Measurements from ENCODE around the gene GIT2. TPM values are rescaled to one million over a fixed set of nuclear protein-coding genes. Genes with fewer than 3 reads are reported as not detected.

Gene GIT2
- total and polyA plus RNA-seq, 2 of the 13 experiments (the other 11 are each of a cell fraction or from before 2014, with no cell fraction given) = 18.4 to 19.8 TPM

DNA sequence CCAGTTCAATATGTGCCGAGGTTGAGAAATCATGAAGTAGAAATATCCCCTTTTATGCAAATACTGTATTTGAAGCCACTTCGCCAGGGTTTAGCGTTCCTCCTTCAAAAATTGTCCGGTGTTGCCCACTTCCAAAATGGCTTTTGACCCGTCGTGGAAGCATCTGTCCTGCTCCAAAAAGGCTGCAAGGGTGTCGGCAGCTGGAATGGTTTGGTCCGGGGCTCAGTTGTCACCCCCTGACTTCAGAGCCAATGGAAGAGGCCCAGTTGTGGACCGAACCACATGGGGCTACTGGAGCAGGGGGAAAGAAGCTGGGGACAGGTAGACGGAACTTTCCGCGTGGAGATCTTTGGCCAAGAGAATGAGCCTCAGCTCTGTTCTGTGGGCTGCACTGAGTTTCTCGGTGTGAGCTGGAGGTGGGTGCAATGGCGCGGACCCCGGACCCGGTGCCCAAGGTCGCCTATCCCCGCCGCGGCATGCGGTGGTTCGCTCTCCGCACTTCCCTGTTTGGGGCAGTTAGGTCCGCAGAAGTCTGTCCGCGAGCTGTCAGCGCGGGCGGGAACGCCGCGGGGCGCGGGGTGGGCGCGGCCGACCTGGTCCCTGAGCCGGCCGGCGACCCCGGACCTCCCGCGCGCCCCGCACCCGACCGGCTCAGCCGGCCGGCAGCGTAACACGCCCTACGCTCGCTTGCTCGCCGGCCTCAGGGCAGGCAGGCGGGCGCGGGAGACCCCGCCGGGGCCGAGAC, 2.9 kb upstream of the GIT2 start, which contains the start of gene ANKRD13A (continued):
- TF ChIP-seq, protein P1, sequence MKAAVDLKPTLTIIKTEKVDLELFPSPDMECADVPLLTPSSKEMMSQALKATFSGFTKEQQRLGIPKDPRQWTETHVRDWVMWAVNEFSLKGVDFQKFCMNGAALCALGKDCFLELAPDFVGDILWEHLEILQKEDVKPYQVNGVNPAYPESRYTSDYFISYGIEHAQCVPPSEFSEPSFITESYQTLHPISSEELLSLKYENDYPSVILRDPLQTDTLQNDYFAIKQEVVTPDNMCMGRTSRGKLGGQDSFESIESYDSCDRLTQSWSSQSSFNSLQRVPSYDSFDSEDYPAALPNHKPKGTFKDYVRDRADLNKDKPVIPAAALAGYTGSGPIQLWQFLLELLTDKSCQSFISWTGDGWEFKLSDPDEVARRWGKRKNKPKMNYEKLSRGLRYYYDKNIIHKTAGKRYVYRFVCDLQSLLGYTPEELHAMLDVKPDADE (CRISPR knock-in tag; IDR thresholded peaks at IDR 0.05) = no peak
- TF ChIP-seq SALL2 (CRISPR knock-in tag; IDR thresholded peaks at IDR 0.05) = peak; percentile 36; the same call in 1 of the 2 replicates
- peak; percentile 44; the same call in 1 of the 2 replicates for TF ChIP-seq ZFP62 (CRISPR knock-in tag; IDR thresholded peaks at IDR 0.05)
- peak; percentile 64; the same call in 1 of the 2 replicates for TF ChIP-seq ZNF441 (CRISPR knock-in tag; IDR thresholded peaks at IDR 0.05; ENCODE audit: borderline replicate concordance)
- no peak for TF ChIP-seq ZNF33B (CRISPR knock-in tag; IDR thresholded peaks at IDR 0.05)
- TF ChIP-seq, protein P2, sequence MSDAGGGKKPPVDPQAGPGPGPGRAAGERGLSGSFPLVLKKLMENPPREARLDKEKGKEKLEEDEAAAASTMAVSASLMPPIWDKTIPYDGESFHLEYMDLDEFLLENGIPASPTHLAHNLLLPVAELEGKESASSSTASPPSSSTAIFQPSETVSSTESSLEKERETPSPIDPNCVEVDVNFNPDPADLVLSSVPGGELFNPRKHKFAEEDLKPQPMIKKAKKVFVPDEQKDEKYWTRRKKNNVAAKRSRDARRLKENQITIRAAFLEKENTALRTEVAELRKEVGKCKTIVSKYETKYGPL (CRISPR knock-in tag; IDR thresholded peaks at IDR 0.05) = no peak; the same call in 1 of the 2 replicates
- TF ChIP-seq CHCHD3 (CRISPR knock-in tag; IDR thresholded peaks at IDR 0.05) = no peak
- TF ChIP-seq, protein P3, sequence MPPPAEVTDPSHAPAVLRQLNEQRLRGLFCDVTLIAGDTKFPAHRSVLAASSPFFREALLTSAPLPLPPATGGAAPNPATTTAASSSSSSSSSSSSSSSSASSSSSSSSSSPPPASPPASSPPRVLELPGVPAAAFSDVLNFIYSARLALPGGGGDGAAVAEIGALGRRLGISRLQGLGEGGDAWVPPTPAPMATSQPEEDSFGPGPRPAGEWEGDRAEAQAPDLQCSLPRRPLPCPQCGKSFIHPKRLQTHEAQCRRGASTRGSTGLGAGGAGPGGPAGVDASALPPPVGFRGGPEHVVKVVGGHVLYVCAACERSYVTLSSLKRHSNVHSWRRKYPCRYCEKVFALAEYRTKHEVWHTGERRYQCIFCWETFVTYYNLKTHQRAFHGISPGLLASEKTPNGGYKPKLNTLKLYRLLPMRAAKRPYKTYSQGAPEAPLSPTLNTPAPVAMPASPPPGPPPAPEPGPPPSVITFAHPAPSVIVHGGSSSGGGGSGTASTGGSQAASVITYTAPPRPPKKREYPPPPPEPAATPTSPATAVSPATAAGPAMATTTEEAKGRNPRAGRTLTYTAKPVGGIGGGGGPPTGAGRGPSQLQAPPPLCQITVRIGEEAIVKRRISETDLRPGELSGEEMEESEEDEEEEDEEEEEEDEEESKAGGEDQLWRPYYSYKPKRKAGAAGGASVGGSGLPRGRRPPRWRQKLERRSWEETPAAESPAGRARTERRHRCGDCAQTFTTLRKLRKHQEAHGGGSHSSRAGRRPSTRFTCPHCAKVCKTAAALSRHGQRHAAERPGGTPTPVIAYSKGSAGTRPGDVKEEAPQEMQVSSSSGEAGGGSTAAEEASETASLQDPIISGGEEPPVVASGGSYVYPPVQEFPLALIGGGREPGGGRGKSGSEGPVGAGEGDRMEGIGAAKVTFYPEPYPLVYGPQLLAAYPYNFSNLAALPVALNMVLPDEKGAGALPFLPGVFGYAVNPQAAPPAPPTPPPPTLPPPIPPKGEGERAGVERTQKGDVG (CRISPR knock-in tag; IDR thresholded peaks at IDR 0.05; ENCODE audit: borderline replicate concordance) = peak; percentile 74; the same call in 1 of the 2 replicates
- TF ChIP-seq, protein P4, sequence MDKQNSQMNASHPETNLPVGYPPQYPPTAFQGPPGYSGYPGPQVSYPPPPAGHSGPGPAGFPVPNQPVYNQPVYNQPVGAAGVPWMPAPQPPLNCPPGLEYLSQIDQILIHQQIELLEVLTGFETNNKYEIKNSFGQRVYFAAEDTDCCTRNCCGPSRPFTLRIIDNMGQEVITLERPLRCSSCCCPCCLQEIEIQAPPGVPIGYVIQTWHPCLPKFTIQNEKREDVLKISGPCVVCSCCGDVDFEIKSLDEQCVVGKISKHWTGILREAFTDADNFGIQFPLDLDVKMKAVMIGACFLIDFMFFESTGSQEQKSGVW (CRISPR knock-in tag; IDR thresholded peaks at IDR 0.05; ENCODE audit: borderline replicate concordance) = no peak
- no peak for TF ChIP-seq ZNF644 (CRISPR knock-in tag; IDR thresholded peaks at IDR 0.05; ENCODE audit: low read depth)
- 0 out of 2 replicates have a peak, but pooled peaks have one; percentile 64 for TF ChIP-seq KAT7 (CRISPR knock-in tag; IDR thresholded peaks at IDR 0.05; ENCODE audit: borderline replicate concordance)
- 0 out of 2 replicates have a peak, but pooled peaks have one; percentile 19 for TF ChIP-seq ZNF296 (CRISPR knock-in tag; conservative IDR thresholded peaks at IDR 0.05)
- TF ChIP-seq KDM6A (CRISPR knock-in tag; IDR thresholded peaks at IDR 0.05; ENCODE audit: low read depth) = no peak
- TF ChIP-seq, protein P5, sequence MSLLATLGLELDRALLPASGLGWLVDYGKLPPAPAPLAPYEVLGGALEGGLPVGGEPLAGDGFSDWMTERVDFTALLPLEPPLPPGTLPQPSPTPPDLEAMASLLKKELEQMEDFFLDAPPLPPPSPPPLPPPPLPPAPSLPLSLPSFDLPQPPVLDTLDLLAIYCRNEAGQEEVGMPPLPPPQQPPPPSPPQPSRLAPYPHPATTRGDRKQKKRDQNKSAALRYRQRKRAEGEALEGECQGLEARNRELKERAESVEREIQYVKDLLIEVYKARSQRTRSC (CRISPR knock-in tag; IDR thresholded peaks at IDR 0.05; ENCODE audit: low read depth) = 0 out of 2 replicates have a peak, but pooled peaks have one; percentile 26
- peak; percentile 70; the same call in 1 of the 2 replicates for TF ChIP-seq ZNF451 (CRISPR knock-in tag; IDR thresholded peaks at IDR 0.05)
- TF ChIP-seq DNMT1 (CRISPR knock-in tag; IDR thresholded peaks at IDR 0.05) = 0 out of 2 replicates have a peak, but pooled peaks have one; percentile 63
- TF ChIP-seq, protein P6, sequence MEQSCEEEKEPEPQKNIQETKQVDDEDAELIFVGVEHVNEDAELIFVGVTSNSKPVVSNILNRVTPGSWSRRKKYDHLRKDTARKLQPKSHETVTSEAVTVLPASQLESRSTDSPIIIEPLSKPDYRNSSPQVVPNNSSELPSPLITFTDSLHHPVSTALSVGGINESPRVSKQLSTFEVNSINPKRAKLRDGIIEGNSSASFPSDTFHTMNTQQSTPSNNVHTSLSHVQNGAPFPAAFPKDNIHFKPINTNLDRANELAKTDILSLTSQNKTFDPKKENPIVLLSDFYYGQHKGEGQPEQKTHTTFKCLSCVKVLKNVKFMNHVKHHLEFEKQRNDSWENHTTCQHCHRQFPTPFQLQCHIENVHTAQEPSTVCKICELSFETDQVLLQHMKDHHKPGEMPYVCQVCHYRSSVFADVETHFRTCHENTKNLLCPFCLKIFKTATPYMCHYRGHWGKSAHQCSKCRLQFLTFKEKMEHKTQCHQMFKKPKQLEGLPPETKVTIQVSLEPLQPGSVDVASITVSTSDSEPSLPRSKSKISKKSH (CRISPR knock-in tag; IDR thresholded peaks at IDR 0.05; ENCODE audit: borderline replicate concordance) = peak; percentile 89
- TF ChIP-seq TCF12 (IDR thresholded peaks at IDR 0.05) = no peak
- TF ChIP-seq TCF12 (CRISPR knock-in tag; IDR thresholded peaks at IDR 0.05) = 0 out of 2 replicates have a peak, but pooled peaks have one; percentile 33

All from HepG2 (cell line).